ENCODE data around the gene SLC26A1. TPM values are rescaled to one million over a fixed set of nuclear protein-coding genes. Genes with fewer than 3 reads are reported as not detected.

Gene SLC26A1
- total RNA-seq, 1 experiment from 2014 or later: 1.8 TPM

DNA sequence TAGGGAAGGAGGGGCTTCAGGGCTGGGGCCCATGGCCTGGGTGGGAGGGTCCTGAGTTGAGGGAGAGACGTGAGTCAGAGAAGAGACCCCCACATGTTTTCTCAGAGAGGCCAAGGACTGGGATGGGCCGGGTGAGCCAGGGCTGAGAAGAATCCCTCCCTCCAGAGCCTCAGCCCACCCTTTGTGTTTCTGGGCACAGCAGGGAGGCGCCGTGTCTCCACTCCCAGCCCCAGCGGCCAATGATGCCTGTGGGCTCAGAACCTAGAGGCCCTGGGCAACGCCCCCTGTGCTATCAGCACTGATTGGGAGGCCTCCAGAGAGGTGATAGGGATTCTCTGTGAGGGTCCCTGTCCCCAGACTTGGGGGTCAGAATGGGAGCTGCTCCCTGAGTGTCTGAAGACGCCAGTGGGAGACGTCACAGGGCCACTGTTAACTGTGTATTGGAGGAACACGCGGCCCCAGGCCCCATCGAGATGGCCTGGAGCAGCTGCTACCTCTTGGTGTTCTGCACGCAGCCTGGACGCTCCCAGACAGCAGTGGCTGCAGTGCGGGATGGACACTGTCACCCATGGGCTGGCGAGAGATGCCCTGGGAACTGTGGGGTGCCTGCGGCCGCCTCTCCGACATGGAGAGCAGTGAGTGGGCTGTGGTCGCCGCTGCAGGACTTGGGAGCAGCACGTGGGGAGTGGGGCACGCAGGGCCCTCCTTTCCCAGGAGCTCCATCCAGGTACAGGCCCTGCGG is 26.7 kb upstream of the SLC26A1 start:
- ATAC-seq: peak; percentile 28; the same call in 1 of the 2 replicates
- Histone ChIP-seq H3K27me3 (ENCODE audit: control insufficient read depth, insufficient read depth, low read length) (no peaks in the 10 kb centered on the region), H3K36me3 (ENCODE audit: control insufficient read depth, insufficient read depth, low read length) (no peaks in the 10 kb centered on the region), H3K9me3 (ENCODE audit: control insufficient read depth, insufficient read depth, low read depth, low read length) (no peaks in the 10 kb centered on the region), H3K4me1 (ENCODE audit: control insufficient read depth, insufficient read depth, low read length) (peaks cover 6% of the 10 kb centered on the region; the same call in 1 of the 2 replicates), H3K27ac (ENCODE audit: low read length) (no peak overlapping the region), H3K4me3 (ENCODE audit: low read depth in 2 of 2, low read length in 2 of 2) (no peak overlapping the region)
- in situ Hi-C loops (cut with HindIII; ENCODE audit: low pct_unique_long_range_greater_than_20kb, low sequenced_read_pairs) (no loop called here), intact Hi-C loops (cut with micrococcal nuclease; ENCODE audit: unreplicated experiment) (no loop called here)
- ChIA-PET CTCF (no interaction called here), POLR2A (no interaction called here)
- TF ChIP-seq POLR2AphosphoS5 (IDR thresholded peaks at IDR 0.05; ENCODE audit: low read depth, low read length): no peak
- TF ChIP-seq SIN3A (IDR thresholded peaks at IDR 0.05; ENCODE audit: borderline replicate concordance, insufficient read depth, low read depth, low read length): no peak
- TF ChIP-seq, protein P1, sequence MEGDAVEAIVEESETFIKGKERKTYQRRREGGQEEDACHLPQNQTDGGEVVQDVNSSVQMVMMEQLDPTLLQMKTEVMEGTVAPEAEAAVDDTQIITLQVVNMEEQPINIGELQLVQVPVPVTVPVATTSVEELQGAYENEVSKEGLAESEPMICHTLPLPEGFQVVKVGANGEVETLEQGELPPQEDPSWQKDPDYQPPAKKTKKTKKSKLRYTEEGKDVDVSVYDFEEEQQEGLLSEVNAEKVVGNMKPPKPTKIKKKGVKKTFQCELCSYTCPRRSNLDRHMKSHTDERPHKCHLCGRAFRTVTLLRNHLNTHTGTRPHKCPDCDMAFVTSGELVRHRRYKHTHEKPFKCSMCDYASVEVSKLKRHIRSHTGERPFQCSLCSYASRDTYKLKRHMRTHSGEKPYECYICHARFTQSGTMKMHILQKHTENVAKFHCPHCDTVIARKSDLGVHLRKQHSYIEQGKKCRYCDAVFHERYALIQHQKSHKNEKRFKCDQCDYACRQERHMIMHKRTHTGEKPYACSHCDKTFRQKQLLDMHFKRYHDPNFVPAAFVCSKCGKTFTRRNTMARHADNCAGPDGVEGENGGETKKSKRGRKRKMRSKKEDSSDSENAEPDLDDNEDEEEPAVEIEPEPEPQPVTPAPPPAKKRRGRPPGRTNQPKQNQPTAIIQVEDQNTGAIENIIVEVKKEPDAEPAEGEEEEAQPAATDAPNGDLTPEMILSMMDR (IDR thresholded peaks at IDR 0.05): no peak
- TF ChIP-seq TCF7L2 (IDR thresholded peaks at IDR 0.05; ENCODE audit: low read depth, low read length): no peak
- no peak for TF ChIP-seq REST (IDR thresholded peaks at IDR 0.05; ENCODE audit: insufficient read depth in 1 of 2, low read depth in 2 of 2, low read length in 1 of 2)
- no TSS peak for BruUV-seq (replicated peaks)
- DNase-seq (ENCODE audit: low read depth, low spot score): no peak

DNA sequence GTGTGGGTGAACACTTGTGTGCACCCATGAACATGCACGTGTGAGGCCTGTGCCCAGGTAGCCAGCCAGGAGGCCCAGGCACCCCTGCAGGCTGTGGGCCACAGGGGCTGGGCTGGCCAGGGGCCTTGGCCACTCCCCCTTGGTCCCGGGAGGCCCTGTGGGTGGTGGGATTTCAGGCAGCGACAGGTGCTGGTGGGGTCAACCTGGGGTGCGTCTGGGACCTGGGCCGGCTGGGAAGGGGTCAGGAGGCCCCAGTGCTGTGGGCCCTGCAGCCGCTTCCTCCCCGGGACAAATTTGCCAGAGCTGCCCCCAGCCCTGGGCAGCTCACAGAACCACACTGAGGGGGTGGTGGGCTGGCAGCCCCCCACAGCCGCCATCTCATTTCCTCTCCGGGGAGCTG is 26.1 kb upstream of the SLC26A1 start:
- DNase-seq (ENCODE audit: low read depth, low spot score) (no peak), ATAC-seq (no peak)
- in situ Hi-C loops (cut with HindIII; ENCODE audit: low pct_unique_long_range_greater_than_20kb, low sequenced_read_pairs) (no loop called here), intact Hi-C loops (cut with micrococcal nuclease; ENCODE audit: unreplicated experiment) (no loop called here)
- H3K4me1 ChIP-seq (ENCODE audit: control insufficient read depth, insufficient read depth, low read length): peaks cover 6% of the 10 kb centered on the region; the same call in 1 of the 2 replicates
- no peak overlapping the region for H3K4me3 ChIP-seq (ENCODE audit: low read depth in 2 of 2, low read length in 2 of 2)
- CTCF ChIA-PET: no interaction called here
- H3K36me3 ChIP-seq (ENCODE audit: control insufficient read depth, insufficient read depth, low read length): no peaks in the 10 kb centered on the region
- BruUV-seq (replicated peaks): no TSS peak
- TF ChIP-seq REST (IDR thresholded peaks at IDR 0.05; ENCODE audit: insufficient read depth in 1 of 2, low read depth in 2 of 2, low read length in 1 of 2): no peak
- TF ChIP-seq POLR2AphosphoS5 (IDR thresholded peaks at IDR 0.05; ENCODE audit: low read depth, low read length): no peak
- no peak for TF ChIP-seq TCF7L2 (IDR thresholded peaks at IDR 0.05; ENCODE audit: low read depth, low read length)
- no peak for TF ChIP-seq SIN3A (IDR thresholded peaks at IDR 0.05; ENCODE audit: borderline replicate concordance, insufficient read depth, low read depth, low read length)
- TF ChIP-seq, protein P1 (IDR thresholded peaks at IDR 0.05): no peak
- no peak overlapping the region for H3K27ac ChIP-seq (ENCODE audit: low read length)
- POLR2A ChIA-PET: no interaction called here
- no peaks in the 10 kb centered on the region for H3K9me3 ChIP-seq (ENCODE audit: control insufficient read depth, insufficient read depth, low read depth, low read length)
- no peaks in the 10 kb centered on the region for H3K27me3 ChIP-seq (ENCODE audit: control insufficient read depth, insufficient read depth, low read length)

All from Panc1 (cell line).